Measurements from ENCODE around the gene GNLY. TPM values are rescaled to one million over a fixed set of nuclear protein-coding genes. Genes with fewer than 3 reads are reported as not detected.

Gene GNLY
- total and polyA plus RNA-seq, 9 of the 15 experiments (the other 6 are each of a cell fraction or from before 2014, with no cell fraction given) = not detected

DNA sequence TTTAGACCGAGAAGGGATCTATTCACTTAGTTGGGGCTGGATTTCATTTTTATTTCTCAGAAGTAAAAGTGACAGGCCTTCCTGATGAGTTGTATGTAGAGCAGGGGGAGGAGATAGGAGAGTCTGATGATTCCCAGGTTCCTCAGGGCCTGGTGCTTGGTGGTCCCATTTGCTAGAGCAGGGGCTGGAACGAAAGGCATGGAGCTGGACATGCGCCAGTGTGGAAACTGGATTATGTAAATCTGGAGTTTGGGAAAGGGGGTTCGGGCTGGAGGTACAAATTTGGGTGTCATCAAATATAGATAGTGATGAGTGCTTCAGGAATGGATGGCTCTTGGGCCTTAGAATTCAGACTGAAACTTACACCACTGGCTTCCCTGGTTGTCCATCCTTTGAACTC lies 27.5 kb downstream of the GNLY start:
- ATAC-seq (no peak), DNase-seq (ENCODE audit: extremely low read depth in 1 of 4, low spot score in 3 of 4) (no peak), FAIRE-seq (no peak)
- no peak overlapping the region for H2AFZ ChIP-seq (ENCODE audit: low read depth, low read length)
- TF ChIP-seq PTBP1 (IDR thresholded peaks at IDR 0.05; ENCODE audit: low read depth, low read length) (no peak), HDGF (IDR thresholded peaks at IDR 0.05) (no peak), NR2F6 (CRISPR knock-in tag; IDR thresholded peaks at IDR 0.05) (no peak), COPS2 (conservative IDR thresholded peaks at IDR 0.05) (no peak)
- peaks cover under 1 to 26% of the 10 kb centered on the region in 2 experiments; a peak in 3 of 5 replicates for H3K27me3 ChIP-seq (ENCODE audit: control insufficient read depth in 2 of 2, insufficient read depth in 2 of 2, low read length in 2 of 2)
- H3K36me3 ChIP-seq (ENCODE audit: control insufficient read depth, insufficient read depth, low read length) = no peaks in the 10 kb centered on the region
- H3K9me1 ChIP-seq (ENCODE audit: control insufficient read depth, insufficient read depth, low read length) = no peaks in the 10 kb centered on the region
- intact Hi-C loops (cut with micrococcal nuclease) = no loop called here
- H3K4me1 ChIP-seq (replicated peaks in 1 of 2; ENCODE audit: control insufficient read depth in 2 of 2, insufficient read depth in 2 of 2, low read length in 2 of 2) = peaks cover 3 to 9% of the 10 kb centered on the region in 2 experiments; a peak in 3 of 5 replicates
- in situ Hi-C loops (cut with MboI) = no loop called here
- no peak overlapping the region for H3K9ac ChIP-seq (ENCODE audit: insufficient read depth in 1 of 2, low read depth in 2 of 2, low read length in 2 of 2)
- BruUV-seq (replicated peaks) = no TSS peak
- no peaks in the 10 kb centered on the region for H4K20me1 ChIP-seq (replicated peaks; ENCODE audit: control insufficient read depth, insufficient read depth, low read length)
- no peak overlapping the region for H3K4me3 ChIP-seq
- ChIA-PET CTCF (ENCODE audit: low intra/inter-chr PET ratio) (no interaction called here), POLR2A (no interaction called here)
- WGBS (ENCODE audit: insufficient coverage, low coverage, missing lambda C conversion rate) = 4% methylated on average over 4 of the region's 4 CpGs
- no peaks in the 10 kb centered on the region for H3K9me3 ChIP-seq (replicated peaks; ENCODE audit: control insufficient read depth, insufficient read depth, low read depth, low read length)
- H3K27ac ChIP-seq (ENCODE audit: extremely low read depth, low read depth, low read length) = no peak overlapping the region
- H3K79me2 ChIP-seq (ENCODE audit: control insufficient read depth, insufficient read depth, low read length) = no peaks in the 10 kb centered on the region
- H3K4me2 ChIP-seq (ENCODE audit: insufficient read depth, low read length) = no peak overlapping the region

DNA sequence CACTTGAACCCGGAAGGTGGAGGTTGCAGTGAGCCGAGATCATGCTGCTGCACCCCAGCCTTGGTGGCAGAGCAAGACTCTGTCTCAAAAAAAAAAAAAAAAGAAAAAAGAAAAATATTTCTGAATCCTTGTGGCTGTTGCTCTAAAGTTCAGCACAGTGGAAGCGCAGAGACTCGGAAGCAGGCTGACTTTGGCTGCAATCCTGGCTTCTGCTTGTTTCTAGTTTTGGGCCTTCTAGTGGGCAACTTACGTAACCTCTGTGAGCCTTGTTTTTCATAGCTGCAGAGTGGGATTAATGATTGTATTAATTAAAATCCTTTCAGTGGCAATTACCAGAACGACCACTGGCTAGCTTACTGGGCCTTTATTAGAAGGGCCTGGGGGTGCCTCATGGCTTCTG lies 28.4 kb downstream of the GNLY start:
- Histone ChIP-seq H3K9ac (ENCODE audit: insufficient read depth in 1 of 2, low read depth in 2 of 2, low read length in 2 of 2) (no peak overlapping the region), H3K36me3 (ENCODE audit: control insufficient read depth, insufficient read depth, low read length) (no peaks in the 10 kb centered on the region), H3K4me2 (ENCODE audit: insufficient read depth, low read length) (no peak overlapping the region), H3K9me3 (replicated peaks; ENCODE audit: control insufficient read depth, insufficient read depth, low read depth, low read length) (no peaks in the 10 kb centered on the region), H3K4me3 (no peak overlapping the region), H3K4me1 (replicated peaks in 1 of 2; ENCODE audit: control insufficient read depth in 2 of 2, insufficient read depth in 2 of 2, low read length in 2 of 2) (peaks cover 0 to 5% of the 10 kb centered on the region in 2 experiments; a peak in 2 of 5 replicates), H2AFZ (ENCODE audit: low read depth, low read length) (no peak overlapping the region), H3K9me1 (ENCODE audit: control insufficient read depth, insufficient read depth, low read length) (no peaks in the 10 kb centered on the region), H3K79me2 (ENCODE audit: control insufficient read depth, insufficient read depth, low read length) (no peaks in the 10 kb centered on the region), H3K27ac (ENCODE audit: extremely low read depth, low read depth, low read length) (no peak overlapping the region), H4K20me1 (replicated peaks; ENCODE audit: control insufficient read depth, insufficient read depth, low read length) (no peaks in the 10 kb centered on the region), H3K27me3 (ENCODE audit: control insufficient read depth in 2 of 2, insufficient read depth in 2 of 2, low read length in 2 of 2) (peaks cover 0 to 25% of the 10 kb centered on the region in 2 experiments; a peak in 3 of 5 replicates)
- no peak for ATAC-seq
- intact Hi-C loops (cut with micrococcal nuclease) (no loop called here), in situ Hi-C loops (cut with MboI) (no loop called here)
- no peak for TF ChIP-seq ARID2 (IDR thresholded peaks at IDR 0.05)
- TF ChIP-seq ILK (tag; IDR thresholded peaks at IDR 0.05; ENCODE audit: borderline replicate concordance, low read depth) = no peak
- TF ChIP-seq KAT8 (IDR thresholded peaks at IDR 0.05; ENCODE audit: low read depth) = no peak
- TF ChIP-seq MCM5 (IDR thresholded peaks at IDR 0.05; ENCODE audit: low read depth) = no peak
- TF ChIP-seq YBX1 (IDR thresholded peaks at IDR 0.05) = no peak
- TF ChIP-seq ARID3B (CRISPR knock-in tag; IDR thresholded peaks at IDR 0.05; ENCODE audit: borderline replicate concordance) = no peak
- TF ChIP-seq DPF2 (IDR thresholded peaks at IDR 0.05) = no peak
- TF ChIP-seq SAFB2 (IDR thresholded peaks at IDR 0.05; ENCODE audit: borderline replicate concordance, low read depth, low read length, severe bottlenecking) = no peak
- BruUV-seq (replicated peaks) = no TSS peak
- DNase-seq (ENCODE audit: extremely low read depth in 1 of 4, low spot score in 3 of 4) = no peak
- ChIA-PET CTCF (ENCODE audit: low intra/inter-chr PET ratio) (no interaction called here), POLR2A (no interaction called here)
- no peak for FAIRE-seq
- WGBS (ENCODE audit: insufficient coverage, low coverage, missing lambda C conversion rate) = 33% methylated on average over 5 of the region's 6 CpGs
